HG03280 (cell line): ENCODE data around the gene MUL1.

ENCODE experiments used
- ATAC-seq: cut with Tn5 transposase; IDR thresholded peaks from one replicate; pipeline ENCODE4 v1.9.1; 2021; ENCODE audit warnings: mild to moderate bottlenecking, moderate library complexity; ENCODE audit not compliant: unreplicated experiment

The MUL1 gene

GRCh38 chr1:20472860-20473711, 34.9 kb downstream of the MUL1 start:
- no peak for ATAC-seq

- ATAC-seq, result no peak
Measured at GRCh38 chr1:20472121-20472520, 35.8 kb downstream of the MUL1 start.

DNA sequence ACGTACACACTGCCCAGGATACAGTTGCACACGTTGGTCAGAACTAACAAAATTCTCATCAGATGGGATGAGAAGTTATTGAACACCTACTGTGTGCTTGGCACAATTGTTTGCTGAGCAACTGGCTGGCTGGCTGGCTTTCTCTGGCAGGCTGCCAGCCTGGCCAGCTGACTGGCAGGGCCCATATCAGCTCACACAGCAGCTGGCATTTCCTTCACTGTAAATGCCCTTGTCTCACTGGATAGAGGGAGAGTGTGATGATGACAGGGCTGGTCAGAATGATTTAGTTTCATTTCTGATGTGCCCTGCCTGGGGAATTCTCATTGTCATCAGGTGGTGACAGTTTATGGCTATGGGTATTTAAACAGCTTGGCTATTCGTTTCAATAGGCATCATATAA, 37.8 kb downstream of the MUL1 start:
- ATAC-seq, result no peak

DNA sequence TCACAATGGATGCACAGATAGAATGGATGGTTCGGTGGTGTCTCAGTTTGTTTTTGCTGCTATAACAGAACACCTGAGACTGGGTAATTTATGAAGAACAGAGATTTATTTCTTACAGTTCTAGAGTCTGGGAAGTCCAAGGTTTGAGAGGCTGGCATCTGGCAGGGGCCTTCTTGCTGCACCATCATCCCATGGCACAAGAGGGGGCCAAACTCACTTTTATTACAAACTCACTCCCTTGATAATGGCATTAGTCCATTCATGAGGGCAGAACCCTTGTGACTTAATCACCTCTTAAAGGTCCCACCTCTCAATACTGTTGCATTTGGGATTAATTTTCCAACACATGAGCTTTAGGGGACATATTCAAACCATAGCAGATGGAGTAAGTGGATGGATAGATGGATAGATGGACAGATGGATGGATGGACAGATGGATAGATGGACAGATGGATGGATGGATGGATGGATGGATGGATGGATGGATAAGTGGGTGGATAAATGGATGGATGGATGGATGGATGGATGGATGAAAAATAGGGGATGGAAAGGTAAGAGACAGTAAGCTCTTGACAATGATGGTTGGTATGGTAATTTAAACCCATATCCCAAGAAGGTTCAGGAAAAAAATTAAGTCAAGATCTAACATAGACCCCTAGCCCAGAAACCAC, 38.4 kb downstream of the MUL1 start:
- ATAC-seq, result no peak

DNA sequence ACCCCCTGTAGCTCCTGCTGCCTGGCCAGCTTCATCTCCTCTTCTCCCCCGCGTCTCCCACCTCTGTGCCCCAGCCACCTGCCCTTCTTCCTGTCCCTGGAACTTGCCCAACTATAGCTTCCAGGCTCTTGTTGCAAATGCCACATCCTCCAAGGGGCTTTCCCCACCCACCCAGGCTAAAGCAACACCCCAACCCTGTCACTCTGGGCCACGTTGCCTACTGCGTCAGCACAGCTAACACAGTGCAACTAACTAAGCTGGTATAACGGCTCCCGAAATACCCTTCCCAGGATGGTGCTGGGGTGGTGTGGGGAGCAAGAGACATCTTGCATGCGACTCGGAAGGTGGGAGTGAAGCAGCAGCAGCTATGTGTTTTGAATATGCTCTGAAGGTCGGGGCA, 41.7 kb downstream of the MUL1 start:
- ATAC-seq, result no peak

- ATAC-seq, result no peak
Measured at GRCh38 chr1:20465187-20465586, 42.8 kb downstream of the MUL1 start.

DNA sequence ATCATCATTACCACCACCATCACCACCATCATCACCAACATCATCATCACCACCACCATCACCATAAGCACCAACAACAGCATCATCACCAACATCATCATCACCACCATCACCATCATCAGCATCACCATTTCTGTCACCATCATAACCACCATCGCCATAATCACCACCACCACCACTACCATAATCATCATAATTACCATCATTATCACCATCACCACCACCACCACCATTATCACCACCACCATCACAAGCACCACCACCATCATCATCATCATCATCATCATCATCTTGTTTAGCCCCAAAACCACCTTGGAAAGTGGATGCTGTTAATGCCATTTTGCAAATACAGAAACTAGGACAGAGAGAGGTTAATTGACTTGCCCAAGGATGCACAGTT, 44.4 kb downstream of the MUL1 start:
- ATAC-seq, result no peak

DNA sequence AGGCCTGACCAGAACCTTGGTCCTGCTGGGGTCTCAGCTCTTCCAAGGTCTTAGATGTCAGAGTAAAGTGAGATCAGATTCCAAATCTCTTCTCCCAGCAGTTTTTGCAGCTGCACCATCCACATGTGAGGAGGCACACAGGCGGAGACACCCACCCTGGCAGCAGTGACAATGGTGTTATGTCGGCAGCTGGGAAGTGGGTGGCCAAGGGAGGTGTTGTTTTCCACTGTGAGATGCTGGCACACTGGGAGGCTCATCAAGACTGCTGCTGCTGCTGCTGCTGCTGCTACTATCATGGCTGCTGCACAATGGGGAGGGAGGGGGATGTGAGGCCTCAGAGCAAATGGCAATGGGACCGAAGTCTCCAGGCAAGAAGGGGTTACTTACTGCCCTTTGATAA, 45.6 kb downstream of the MUL1 start:
- no peak for ATAC-seq

DNA sequence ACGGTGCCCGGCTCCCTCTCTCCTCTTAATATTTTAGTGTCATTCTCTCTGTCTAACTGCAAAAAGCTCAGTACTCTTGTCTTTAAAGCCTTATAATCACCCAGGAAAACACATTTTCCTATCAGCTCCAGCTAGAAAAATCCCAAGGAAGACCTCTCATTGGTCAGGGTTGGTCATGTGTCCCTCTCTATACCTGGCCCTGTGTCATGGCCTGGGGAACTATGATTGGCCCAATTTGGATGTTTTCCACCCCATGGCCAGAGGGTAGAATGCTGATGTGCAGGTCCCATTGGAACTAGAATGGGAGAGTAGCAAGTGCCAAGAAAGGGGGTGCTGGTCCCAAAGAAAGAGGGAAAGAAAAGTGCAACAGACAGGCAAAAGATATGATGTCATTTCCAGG, 49.2 kb downstream of the MUL1 start:
- no peak for ATAC-seq

- ATAC-seq, result no peak
Measured at GRCh38 chr1:20454004-20454403, 53.9 kb downstream of the MUL1 start.

DNA sequence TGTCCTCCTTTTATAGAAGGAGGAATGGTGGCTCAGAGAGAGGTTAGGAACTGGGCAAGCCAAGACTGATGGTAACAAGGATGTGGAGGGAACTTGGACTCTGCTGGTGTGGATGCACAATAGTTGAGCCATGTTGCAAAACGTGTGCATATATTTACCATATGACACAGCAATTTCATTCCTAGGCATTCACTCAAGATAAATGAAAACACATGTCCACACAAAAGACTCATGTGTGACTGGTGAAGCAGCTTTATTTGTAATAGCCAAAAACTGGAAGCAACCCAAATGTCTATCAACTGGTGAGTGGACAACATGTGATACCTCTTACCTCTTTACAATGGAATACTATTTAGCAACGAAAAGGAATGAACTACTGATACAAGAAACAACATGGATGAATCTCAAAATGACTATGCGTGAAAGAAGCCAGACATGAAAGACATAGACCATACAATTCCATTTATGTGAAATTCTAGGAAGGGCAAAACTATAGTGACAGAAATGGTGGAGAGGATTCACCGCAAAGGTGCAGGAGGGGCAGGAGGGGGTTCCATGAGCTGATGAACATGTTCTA, 58.1 kb downstream of the MUL1 start:
- ATAC-seq, result no peak
